GM11168 (cell line): ENCODE measurements around the gene HYLS1.

Experiments
- in situ Hi-C: fragments of 300-500 bp; cut with MboI; formaldehyde crosslinking; loops from one replicate; pipeline ENCODE4 v1.12.0; 2022; ENCODE audit warnings: low sequenced_read_pairs; ENCODE audit not compliant: unreplicated experiment

Gene HYLS1

DNA sequence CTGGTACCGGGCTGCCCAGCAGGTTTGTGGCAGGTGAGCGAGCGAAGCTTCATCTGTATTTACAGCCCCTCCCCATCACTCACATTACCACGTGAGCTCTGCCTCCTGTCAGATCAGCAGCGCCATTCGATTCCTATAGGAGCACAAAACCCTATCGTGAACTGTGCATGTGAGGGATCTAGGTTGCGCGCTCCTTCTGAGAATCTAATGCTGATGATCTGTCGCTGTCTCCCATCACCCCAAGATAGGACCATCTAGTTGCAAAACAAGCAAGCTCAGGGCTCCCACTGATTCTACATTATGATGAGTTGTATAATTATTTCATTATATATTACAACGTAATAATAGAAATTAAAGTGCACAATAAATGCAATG is 42.6 kb downstream of the HYLS1 start:
- in situ Hi-C loops: no loop called here

DNA sequence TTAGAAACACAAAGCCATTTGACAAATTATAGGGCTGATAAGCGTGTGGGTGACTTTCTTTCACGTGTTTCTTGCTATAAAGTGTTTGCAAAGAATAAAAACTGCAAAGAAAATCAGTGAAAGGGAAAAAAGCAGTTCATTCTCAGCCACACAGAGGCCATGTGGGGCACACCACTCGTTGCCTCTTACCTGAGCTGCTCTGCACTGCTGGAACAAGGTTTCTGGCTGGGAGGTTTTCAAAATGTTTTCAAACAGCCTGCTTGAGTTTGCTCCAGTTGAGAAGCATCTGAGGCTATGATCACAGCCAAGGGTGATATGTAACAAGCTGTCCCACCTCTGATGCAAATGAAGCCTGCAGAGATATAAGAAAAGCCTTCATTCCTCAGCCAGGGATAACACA is 43.6 kb downstream of the HYLS1 start:
- in situ Hi-C loops: no loop called here

DNA sequence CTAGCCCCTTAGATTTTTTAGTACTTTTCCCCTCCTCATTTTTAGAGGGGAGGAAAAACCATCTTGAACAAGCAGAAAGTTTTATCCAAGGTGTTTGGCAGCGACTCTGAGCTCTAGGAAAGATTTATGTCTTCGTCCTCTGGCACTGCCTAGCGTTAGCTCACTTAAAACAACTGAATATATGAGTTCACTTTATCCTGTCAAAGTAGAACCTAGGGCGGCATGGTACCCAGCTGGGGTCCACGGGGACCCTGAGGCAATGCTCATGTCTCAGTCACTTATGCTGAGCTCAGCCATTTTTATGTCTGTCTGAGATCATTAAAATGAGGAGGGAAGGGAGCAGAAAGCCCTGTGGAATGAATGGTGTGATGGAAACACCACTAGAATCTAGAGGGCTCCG is 44.2 kb downstream of the HYLS1 start:
- in situ Hi-C loops: no loop called here

DNA sequence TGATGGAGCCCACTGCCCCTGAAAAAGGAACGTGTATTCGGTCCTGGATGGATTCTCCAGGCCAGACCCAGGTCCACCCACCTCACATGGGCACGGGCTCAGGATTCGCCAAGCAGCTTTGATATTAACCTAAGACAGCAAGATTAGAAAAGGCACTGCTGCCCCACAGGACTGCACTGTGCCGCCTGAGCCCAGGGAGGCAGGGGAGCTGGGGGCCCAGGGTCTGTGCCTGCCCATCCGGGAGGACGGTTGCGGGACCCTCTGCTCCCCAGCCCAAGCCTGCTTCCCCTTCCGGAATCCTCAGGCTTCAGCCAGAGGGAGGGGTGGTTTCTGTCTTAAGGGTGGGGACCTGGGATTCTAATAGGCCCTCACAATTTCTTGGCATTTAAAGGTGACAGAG is 44.8 kb downstream of the HYLS1 start:
- in situ Hi-C loops: no loop called here

DNA sequence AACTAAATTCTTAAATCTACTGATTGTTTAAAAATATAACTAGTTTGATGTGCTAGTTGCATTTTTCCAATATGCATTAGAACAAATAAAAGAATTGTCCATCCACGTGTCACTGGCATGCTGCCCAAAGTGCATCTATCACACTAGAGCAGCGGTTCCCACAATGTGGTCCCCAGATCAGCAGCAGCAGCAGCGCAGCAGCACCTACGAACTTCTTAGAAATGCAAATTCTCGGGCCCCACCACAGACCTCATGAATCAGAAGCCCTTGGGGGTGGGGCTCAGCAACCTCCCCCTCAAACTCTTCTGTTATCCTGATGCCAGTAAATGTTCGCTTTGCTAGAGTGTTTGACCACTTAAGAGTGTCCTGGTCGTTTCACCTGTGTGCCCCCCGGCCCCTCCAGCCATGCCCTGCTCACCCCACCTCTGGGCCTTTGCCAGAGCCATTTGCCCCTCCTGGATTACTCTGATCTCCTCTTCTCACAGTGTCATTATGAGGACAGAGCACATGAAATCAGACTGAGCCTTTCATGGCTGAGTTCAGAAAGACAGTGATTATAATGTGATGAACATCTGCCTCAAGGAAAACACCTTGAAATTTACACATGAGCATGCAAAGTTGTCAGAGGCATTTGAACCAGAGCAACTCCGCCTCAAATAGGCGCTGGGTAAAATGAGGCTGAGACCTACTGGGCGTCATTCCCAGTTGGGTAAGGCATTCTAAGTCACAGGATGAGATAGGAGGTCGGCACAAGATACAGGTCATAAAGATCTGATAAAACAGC is 45.8 kb downstream of the HYLS1 start:
- in situ Hi-C loops: no loop called here

DNA sequence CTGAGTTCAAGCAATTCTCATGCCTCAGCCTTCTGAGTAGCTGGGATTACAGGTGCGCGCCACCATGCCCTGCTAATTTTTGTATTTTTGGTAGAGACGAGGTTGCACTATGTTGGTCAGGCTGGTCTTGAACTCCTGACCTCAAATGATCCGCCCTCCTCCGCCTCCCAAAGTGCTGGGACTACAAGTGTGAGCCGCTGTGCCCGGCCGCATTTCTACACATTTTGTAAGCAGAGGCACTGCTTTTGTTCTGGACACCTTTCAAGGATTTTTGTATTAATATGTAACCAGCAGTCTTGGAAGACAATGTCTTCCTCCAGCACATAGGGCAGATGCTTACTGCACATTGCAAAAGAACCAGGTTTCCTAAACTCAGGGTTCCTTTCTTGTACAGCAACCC is 47.0 kb downstream of the HYLS1 start:
- in situ Hi-C loops: no loop called here

DNA sequence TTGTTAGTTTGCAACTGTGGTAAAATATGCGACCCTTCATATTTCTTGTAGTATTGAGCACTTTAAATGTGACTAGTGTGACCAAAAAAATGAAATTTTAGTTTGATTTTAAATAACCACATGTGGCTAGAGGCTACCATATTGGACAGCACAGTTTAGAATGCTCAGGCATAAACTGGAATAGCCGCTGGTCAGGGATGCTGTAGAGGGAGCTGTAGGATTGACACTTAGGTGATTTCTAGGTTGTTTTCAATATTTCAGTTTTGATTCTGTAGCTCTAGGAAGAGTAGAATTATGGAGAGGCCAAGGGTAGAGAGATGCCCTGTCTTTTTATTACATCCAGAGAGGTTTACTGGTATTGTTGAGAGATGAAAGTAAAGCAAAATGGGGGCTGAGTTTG is 47.6 kb downstream of the HYLS1 start:
- in situ Hi-C loops: no loop called here

DNA sequence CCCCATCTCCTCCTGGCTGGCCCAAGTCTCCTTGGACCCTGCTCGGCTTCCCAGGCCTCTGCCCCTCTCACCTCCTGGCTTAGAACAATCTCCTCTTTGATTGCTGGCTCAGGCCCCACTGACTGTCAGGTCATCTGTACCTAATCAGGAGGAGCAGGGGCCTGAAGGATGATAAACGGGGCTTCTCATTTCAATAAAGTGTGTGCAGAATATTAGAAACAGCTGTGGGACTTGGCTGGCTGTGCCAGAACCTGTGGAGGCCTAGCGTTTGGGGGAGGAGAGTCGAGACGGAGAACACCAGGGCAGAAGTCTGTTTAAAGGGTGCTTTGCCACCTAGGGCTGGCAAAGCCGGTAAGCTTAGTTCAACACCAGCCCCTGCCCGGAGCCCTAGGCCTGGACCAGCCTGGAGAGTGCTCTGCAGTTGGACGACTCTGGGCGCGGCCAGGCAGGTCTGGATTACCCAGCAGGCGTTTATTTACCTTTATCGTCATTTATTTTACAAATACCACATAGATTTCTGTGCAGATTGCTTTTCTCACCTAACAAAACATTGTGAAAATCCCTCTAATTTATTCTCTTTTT is 48.2 kb downstream of the HYLS1 start:
- in situ Hi-C loops: no loop called here

DNA sequence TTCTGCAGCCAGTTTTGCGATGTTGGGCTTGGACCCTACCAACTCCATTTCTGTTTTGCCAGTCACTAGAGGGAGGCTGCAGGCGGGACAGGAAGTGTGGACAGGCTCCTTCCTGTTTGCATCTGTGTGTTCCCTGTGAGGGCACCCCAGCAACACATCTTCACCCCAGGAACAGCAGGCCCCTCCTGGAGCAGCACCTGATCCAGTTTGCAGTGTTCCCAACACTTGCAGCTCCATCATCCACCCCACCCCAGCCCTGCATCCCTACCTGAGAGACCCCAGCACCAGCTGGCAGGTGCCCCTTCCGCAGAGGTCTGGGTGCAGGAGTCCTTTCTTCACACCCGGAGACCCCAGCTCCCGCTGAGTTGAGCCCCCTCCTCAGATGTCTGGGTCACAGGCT is 51.0 kb downstream of the HYLS1 start:
- in situ Hi-C loops: no loop called here

DNA sequence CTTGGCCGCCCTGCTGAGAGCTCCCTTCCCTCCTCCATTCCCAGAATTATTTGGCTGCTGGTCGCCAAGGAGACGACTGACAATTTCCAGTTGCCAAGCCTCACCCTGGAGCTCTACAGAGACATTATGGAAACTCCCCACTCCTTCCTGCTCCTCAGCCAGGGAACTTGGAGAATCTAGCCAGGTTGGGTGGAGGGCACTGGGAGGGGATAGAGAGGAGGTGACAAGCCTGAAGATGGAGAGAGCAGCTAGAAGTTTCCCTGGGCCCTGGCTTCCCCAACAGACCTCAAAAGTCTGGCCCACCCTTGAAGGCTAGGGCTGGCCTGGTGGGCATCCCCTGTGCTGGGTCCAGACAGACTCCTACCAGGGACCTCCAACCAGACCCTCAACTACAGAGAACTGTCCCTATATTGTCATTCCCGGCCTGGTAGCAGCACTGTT is 51.6 kb downstream of the HYLS1 start:
- in situ Hi-C loops: no loop called here

DNA sequence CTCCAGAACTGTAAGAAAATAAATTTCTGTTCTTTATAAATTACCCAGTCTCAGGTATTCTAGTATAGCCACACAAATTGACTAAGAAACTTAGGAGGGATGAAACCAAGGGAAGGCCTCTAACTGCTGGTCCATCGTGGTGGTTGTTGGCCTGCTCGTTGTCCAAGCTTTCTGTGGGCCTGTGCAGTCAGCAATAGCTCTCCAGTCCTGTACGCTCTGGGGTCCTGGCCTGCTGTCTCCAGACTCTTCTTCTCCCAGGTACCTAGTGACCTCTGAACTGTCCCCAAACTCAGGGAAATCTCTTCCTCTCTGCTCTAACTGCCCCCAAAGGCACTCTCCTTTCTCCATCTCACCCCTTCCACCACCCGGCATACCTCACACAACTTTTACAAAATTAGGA is 52.7 kb downstream of the HYLS1 start:
- in situ Hi-C loops: no loop called here

DNA sequence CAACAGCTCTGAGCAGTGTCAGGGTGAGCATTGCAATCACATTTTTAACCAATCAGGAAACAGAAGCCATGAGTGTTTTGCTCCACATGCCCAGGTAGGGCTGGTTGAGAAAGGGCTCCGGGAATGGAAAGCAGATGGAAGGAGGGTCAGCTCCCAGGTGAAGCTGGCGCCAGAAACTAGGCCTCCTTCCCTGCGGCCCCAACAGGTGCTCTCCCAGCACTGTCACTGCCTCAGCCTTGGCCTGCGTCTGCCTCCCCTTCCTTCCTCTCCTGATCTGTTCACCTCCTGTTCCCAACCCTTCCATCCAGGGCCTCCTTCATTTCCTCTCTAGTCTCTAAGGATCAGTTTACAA is 53.8 kb downstream of the HYLS1 start:
- in situ Hi-C loops: no loop called here

DNA sequence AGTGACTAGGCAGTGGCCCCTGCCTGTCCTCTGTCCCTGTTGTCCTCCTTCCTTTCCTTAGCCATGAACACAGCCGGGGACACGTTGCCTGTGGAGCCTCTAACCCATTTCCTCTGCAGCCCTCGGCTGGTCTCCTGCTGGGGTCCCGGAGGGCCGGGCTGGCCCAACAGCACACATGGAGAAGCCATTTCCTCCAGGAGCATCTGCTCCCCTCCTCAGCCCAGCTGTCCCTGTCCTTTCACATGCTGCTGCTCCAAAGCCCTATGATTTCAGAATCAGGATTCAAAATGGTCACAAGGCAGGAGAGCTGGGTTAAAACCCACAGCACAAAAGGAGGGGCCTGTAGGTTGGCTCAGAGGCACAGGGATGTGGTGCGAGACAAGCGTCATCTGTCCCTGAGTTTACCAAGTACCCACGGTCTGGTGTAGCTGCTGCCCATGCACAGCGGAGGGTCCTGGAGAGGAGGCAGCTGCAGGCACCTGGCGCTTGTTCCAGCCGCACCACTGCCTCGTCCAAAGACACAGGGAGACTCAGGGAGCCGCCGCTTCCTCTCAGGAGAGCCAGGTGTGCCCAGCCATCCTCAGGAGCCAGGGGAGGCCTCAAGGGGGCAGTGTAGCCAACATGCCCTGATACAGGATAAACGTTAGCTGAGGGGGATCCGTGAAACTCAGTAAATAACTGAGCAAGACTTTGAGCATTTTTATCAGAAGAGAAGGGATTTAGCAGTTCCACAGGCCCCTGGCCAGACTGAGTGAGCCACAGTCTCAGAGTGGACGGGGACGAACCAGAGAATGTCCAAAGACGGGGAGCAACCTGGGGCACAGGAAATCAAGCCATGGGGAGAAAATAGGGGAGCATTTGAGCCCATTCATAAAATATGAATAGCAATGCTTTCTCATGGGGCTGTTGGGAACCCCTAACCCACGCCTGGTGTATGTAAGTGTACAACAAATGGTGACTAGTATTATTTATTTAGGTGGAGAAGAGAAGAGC is 54.4 kb downstream of the HYLS1 start:
- in situ Hi-C loops: no loop called here

DNA sequence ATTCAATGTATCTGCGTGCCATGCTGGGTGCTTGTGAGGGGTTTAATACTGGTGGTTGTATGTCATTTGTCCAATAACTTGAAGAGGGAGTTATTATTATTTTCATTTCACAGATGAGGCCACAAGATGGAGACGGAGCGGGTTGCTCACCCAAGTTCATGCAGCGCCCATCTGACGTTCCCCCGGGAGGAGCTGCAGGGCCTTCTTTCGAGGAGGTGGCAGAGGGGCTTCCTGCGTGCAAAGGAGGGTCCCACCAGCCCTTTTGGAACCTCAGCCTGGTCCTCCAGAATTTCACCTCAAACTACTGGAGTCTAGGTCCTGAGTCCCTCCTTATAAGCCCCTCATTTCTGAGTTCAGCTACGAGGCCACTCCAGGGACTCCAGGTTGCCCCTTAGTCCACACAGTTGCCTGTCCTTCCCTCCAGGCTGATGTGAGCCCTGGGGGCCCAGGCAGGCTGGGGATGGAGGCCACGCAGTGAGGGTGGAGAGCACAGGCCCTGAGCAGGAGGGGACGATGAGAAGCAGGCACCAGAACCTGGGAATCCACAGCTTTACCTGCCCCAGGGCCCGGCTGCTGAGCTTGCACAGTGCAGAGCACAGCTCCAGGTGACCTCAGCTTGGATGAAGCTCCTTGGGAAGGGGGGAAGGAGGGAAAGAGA is 55.4 kb downstream of the HYLS1 start:
- in situ Hi-C loops: no loop called here

DNA sequence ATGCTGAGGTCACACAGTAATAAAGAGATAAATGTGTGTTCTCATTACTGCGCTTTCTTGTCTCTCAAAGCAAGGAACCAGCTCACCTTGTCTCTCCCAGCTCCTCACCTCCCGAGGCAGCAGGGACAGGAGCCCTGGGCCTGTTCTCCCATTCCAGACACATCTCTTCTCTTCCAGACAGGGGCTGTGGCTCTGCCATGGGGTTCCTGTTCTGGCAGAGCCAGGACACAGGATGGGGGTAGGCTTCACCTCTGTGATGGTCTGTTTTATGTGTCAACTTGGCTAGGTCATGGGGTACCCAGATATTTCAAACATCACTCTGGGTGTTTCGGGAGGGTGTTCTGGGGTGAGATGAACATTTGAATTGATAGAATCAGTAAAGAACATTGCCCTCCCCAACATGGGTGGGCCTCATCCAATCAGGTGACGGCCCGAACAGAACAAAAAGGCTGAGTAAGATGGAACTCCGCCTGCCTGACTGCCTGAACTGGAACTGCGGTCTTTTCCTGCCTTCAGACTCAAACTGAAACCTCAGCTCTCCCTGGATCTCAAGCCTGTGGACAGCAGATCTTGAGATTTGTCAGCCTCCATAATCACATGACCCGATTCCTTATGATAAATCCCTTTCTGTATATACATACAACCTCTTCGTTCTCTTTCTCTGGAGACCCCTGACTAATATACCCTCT is 56.3 kb downstream of the HYLS1 start:
- in situ Hi-C loops: no loop called here

DNA sequence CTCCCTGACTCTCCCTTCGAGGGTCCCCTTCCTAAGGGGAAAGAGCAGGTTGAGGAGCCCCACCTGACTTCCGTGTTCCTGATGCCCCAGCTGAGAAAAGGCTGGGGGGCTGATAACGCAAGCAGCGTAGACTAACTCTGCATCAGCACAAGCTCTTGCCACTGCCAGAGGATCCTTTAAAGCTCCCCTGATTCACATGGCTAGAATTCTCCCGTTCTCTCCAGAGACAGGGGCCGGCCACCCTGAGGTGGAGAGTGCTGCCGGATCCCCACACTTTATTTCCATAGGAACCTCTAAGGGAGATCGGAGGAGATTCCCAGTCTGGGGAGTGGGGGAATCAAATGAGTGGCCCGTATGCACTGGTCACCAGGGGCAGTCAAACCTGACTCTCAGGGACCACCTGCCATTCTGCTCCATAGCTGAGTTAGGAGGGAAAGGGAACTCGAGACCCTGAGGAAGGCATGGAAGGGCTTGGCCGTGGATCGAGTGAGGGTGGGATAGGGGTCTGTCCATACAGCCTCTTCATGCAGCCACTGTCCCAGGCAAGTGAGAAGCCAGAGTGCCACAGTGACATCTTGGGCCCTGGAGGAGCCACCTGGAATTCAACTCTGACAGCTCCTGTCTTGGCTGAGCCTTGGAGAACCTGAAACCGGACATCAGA is 57.0 kb downstream of the HYLS1 start:
- in situ Hi-C loops: no loop called here

DNA sequence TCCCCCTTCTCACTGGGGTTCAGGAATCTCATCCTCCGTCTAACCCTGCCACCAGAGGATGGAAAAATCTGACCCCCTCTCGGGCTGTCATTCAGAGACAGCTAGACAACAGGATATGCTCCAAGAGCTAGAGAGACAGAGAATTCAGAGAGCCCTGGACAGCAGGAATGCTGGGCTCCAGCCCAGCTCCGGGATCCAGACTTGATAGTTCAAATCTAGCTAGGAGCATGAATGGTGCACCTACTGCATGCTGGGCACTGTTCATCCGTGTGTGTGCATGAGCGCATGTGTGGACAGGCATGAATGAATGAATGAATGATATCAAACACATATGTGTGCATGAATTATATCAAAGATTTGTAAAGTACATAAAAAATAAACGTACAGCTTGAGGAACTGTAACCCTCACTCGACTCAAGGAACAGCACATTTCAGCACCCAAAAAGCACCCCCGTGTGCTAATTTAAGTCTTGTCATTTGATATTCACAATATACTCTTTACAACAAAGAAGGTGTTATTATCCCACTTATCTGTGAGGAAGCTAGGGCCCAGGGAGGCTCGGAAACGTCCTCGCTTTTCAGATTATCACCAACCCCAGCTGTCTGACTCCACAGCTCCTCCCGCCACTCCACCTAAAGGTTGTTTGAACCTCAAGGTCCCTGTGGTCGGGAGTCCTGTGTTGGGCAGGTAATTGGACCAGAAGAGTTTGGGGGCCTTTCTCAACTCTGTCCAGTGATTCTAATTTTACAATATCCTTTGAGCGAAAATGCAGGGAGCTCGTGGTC is 57.7 kb downstream of the HYLS1 start:
- in situ Hi-C loops: no loop called here

DNA sequence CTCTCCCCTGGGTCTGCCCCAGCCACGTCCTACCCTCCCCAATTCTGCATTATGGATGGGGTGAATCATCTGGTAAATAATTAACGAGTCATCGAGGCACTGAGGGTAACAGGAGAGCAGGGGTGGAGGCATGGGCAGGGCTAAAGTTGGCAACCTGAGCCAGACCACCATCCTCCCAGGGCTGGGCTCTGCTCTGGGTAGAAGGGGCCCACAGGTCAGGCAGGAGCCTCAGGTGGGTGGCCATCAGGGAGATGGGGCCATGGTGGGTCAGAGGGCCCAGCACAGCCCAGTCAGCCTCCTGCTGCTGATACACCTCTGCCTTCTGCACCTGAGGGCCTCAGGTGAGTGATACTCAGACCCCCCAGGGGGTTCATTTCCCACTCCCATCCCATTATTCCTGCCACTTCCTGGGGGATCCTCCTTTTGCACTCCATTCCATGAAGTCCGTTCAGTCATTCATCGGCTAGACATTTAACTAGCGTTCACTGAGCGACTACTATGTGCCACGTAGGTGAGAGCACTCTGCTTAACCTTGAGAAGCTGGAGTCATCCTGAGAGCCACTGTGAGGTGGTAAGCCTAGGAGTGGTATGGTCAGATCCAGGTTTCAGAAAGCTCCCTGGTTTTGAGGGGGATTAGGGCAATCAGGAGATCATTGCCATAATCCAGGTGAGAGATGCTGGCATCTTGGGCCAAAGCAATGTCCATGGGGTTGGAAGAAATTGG is 58.5 kb downstream of the HYLS1 start, which contains the start of gene VSIG10L2:
VSIG10L2 (plus strand) TSS at position 248 of the 724 bp plus-strand sequence; CDS start at position 260, 12 bp downstream.
- in situ Hi-C loops: no loop called here
